Esophagus squamous epithelium (tissue), 4 donors: ENCODE results near the gene G0S2.

ENCODE experiments used
- POLR2A ChIP-seq, 4 donors: fragments of 450-650 bp; IDR thresholded peaks; one replicate each; pipeline ENCODE4 v1.6.1; 2017; ENCODE audit warnings: antibody characterized with exemption in 4 of 4, mild to moderate bottlenecking in 4 of 4, moderate library complexity in 3 of 4
- TF ChIP-seq, protein P1 (sequence below), 6 experiments: fragments of 450-650 bp in 4 of 6; fragments of 200-600 bp in 2 of 6; sonication (generic) in 2 of 6; IDR thresholded peaks; one replicate each; pipeline ENCODE4 v1.5.1; 2016 to 2019; ENCODE audit warnings: antibody characterized with exemption in 6 of 6, mild to moderate bottlenecking in 4 of 6, moderate library complexity in 4 of 6

DNA sequence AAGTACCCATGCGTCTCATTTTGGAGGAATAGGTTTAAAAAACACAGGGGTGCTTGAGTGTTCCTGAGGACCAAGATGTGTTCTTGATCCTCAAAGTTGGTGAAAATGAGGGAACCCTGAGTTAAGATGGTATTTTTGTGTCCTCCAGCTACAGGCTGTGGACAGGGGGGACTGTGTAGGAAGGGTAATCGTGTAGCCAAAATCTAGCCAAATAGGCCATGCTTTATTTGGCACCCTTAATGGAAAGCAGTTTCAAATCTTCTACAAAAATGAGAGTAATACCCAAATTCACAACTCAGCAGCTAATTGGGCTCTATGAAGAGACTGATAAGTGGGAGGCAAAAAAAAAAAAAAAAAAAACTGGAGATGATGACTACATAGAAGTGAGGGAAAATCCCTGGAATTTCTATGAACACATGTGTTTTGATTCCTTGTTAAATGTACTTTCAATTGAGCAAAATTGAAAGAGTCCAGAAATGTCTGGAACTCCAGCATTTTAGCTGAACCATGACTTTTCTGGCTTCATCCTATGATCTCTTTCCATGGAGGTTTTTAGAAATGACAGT lies 29.9 kb downstream of the G0S2 start:
- TF ChIP-seq, protein P1, sequence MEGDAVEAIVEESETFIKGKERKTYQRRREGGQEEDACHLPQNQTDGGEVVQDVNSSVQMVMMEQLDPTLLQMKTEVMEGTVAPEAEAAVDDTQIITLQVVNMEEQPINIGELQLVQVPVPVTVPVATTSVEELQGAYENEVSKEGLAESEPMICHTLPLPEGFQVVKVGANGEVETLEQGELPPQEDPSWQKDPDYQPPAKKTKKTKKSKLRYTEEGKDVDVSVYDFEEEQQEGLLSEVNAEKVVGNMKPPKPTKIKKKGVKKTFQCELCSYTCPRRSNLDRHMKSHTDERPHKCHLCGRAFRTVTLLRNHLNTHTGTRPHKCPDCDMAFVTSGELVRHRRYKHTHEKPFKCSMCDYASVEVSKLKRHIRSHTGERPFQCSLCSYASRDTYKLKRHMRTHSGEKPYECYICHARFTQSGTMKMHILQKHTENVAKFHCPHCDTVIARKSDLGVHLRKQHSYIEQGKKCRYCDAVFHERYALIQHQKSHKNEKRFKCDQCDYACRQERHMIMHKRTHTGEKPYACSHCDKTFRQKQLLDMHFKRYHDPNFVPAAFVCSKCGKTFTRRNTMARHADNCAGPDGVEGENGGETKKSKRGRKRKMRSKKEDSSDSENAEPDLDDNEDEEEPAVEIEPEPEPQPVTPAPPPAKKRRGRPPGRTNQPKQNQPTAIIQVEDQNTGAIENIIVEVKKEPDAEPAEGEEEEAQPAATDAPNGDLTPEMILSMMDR (IDR thresholded peaks at IDR 0.05), result no peak
- no peak for TF ChIP-seq POLR2A (IDR thresholded peaks at IDR 0.05)
